ENCODE results near the gene ISYNA1. TPM values are rescaled to one million over a fixed set of nuclear protein-coding genes. Genes with fewer than 3 reads are reported as not detected.
A peak's percentile ranks its signal among the peaks of the same experiment; 100 is the strongest.

Gene ISYNA1
- total RNA-seq, 1 donor from 2014 or later, result 111 TPM

DNA sequence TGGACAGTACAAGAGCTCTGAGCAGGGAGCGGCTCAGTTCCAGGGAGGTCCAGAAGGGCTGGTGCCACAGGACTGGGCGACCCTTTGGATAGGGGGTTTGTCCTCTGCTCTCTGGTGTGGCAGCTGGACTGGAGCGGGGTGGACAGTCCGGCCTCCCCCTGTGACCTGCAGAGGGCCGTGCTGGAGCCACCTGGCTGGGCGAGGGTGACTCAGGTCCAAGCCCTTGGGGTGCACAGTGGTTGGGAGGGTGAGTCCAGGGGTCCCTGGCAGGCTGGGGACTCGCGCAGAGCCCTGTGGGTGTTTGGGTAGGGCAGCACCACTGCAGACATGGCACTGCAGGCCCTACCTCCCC lies 11.5 kb downstream of the ISYNA1 start:
- TF ChIP-seq, protein P1, sequence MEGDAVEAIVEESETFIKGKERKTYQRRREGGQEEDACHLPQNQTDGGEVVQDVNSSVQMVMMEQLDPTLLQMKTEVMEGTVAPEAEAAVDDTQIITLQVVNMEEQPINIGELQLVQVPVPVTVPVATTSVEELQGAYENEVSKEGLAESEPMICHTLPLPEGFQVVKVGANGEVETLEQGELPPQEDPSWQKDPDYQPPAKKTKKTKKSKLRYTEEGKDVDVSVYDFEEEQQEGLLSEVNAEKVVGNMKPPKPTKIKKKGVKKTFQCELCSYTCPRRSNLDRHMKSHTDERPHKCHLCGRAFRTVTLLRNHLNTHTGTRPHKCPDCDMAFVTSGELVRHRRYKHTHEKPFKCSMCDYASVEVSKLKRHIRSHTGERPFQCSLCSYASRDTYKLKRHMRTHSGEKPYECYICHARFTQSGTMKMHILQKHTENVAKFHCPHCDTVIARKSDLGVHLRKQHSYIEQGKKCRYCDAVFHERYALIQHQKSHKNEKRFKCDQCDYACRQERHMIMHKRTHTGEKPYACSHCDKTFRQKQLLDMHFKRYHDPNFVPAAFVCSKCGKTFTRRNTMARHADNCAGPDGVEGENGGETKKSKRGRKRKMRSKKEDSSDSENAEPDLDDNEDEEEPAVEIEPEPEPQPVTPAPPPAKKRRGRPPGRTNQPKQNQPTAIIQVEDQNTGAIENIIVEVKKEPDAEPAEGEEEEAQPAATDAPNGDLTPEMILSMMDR (IDR thresholded peaks at IDR 0.05; ENCODE audit: partially characterized antibody, unreplicated experiment), result no peak
- DNase-seq, result no peak
- Mint-ChIP-seq H3K4me3 (ENCODE audit: unreplicated experiment) (no peak overlapping the region), H3K4me1 (ENCODE audit: low read depth, unreplicated experiment) (peaks cover 23% of the 10 kb centered on the region), H3K9me3 (ENCODE audit: unreplicated experiment) (peaks cover 15% of the 10 kb centered on the region), H3K27me3 (ENCODE audit: unreplicated experiment) (peaks cover 9% of the 10 kb centered on the region), H3K36me3 (ENCODE audit: unreplicated experiment) (no peaks in the 10 kb centered on the region), H3K27ac (ENCODE audit: unreplicated experiment) (no peak overlapping the region)

DNA sequence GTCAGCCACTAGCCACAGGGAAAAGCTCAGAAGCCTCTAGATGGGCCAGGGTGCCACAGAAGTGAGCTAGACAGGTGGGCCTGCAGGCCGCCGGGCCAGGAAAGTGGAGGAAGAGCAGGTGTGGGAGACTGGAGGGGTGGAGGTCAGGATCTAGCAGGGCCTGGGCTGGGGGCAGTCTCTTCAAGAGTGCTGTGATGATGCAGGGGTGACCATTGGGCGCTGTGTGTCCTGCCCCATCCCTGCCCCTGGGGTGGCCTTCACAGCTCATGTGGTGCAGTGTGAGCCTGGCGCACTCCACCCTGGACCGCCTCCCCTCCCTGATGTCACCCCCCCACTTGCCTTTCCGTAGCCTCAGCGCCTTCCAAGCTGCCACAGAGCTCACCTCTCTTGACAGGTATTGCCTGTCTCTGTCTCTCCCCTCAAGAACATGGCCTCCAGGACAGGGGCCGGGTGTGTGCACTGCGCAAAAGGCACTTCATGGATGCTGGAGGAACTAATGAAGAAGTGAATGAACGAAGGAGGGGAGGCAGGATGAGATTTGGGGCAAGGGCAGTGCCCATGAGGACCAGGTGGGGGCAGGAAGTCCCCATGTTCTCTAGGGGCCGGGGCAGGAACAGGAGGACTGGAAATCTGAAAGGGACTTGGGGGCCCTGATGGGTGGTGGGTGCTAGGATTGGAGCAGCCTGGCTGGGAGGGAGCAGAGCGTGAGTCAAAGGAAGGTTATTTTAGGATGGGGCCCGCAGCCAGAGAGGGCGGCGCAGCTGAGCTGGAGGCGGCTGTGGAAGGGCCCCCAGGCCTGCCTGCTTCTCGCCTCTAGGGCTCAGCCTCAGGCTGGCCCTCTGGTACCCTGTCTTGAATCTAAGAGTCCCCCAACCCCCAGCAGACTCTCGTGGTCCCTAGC lies 12.2 kb downstream of the ISYNA1 start:
- Mint-ChIP-seq H3K27me3 (ENCODE audit: unreplicated experiment) (peaks cover 10% of the 10 kb centered on the region), H3K36me3 (ENCODE audit: unreplicated experiment) (no peaks in the 10 kb centered on the region), H3K27ac (ENCODE audit: unreplicated experiment) (peak overlapping the region; percentile 52), H3K9me3 (ENCODE audit: unreplicated experiment) (peaks cover 16% of the 10 kb centered on the region), H3K4me1 (ENCODE audit: low read depth, unreplicated experiment) (peaks cover 25% of the 10 kb centered on the region), H3K4me3 (ENCODE audit: unreplicated experiment) (peak overlapping the region; percentile 49)
- TF ChIP-seq, protein P1 (IDR thresholded peaks at IDR 0.05; ENCODE audit: partially characterized antibody, unreplicated experiment), result no peak
- no peak for DNase-seq

DNA sequence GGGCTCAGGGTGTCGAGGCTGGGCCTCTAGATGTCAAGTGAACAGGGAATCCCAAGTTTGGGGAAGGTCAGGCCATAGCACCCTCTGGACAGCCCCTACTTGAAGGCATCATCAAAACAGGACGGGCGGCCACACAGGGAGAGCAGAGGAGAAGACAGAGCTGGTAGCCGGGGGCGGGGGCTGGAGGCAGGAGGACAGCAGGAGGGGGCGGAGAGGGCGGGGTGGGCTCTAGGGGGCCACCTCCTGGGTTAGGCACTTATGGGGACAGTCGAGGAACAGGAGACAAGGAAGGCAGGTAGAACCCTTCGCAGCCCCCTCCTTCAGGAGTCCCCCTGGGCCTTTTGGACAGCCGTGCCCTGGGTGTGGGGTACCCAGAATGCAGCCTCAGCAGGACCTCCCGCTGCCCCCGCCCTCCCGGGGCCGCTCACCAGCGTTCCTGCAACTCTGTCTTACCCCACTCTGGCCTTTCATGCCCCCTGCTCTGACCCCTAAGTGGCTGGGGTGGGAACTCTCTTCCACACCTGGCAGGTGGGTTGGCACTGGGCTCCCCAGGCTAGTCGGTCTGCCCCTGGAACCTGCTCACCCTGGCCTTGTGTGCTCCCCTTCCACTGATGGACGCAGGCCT lies 12.9 kb downstream of the ISYNA1 start:
- Mint-ChIP-seq H3K36me3 (ENCODE audit: unreplicated experiment) (no peaks in the 10 kb centered on the region), H3K4me1 (ENCODE audit: low read depth, unreplicated experiment) (peaks cover 25% of the 10 kb centered on the region), H3K27ac (ENCODE audit: unreplicated experiment) (peak overlapping the region; percentile 28), H3K9me3 (ENCODE audit: unreplicated experiment) (peaks cover 22% of the 10 kb centered on the region), H3K27me3 (ENCODE audit: unreplicated experiment) (peaks cover 11% of the 10 kb centered on the region), H3K4me3 (ENCODE audit: unreplicated experiment) (no peak overlapping the region)
- DNase-seq, result no peak
- TF ChIP-seq, protein P1 (IDR thresholded peaks at IDR 0.05; ENCODE audit: partially characterized antibody, unreplicated experiment), result no peak

DNA sequence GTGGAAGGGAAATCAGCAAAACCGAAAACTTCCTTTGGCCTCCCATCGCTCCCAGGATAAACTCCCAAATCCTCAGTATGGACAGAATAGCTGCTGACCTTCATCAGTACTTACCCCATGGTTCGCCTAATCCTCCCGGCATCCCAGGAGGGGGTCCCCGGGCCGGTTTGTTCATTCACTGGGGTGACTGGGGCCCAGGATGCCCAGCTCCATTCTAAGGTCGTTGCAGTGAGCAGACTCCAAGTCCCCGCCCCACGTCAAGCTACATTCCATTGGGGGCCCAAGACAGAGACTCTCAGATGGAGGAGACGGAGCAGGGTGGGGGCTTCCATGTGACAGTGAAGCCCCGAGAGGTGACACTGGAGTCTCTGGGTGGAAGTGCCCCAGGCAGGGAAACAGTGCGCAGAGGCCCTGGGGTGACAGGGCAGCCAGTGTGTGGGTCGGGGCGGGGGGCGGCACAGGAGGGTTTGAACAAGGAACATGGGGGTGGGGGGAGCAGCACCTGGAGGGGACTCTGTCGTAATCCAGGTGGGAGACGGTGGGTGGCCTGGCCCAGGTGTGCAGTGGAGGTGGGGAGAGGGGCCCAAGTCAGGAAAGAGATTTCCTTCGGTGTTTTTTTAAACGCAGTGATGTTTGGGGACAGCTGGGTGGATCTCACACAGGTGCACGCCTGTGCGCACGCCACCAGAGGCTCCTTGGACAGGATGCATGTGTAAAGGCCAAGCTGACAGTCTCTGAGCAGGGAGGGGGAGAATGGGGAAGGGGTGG lies 13.6 kb downstream of the ISYNA1 start:
- Mint-ChIP-seq H3K4me3 (ENCODE audit: unreplicated experiment) (peak overlapping the region; percentile 59), H3K27me3 (ENCODE audit: unreplicated experiment) (peaks cover 11% of the 10 kb centered on the region), H3K4me1 (ENCODE audit: low read depth, unreplicated experiment) (peaks cover 25% of the 10 kb centered on the region), H3K27ac (ENCODE audit: unreplicated experiment) (no peak overlapping the region), H3K9me3 (ENCODE audit: unreplicated experiment) (peaks cover 22% of the 10 kb centered on the region), H3K36me3 (ENCODE audit: unreplicated experiment) (no peaks in the 10 kb centered on the region)
- TF ChIP-seq, protein P1 (IDR thresholded peaks at IDR 0.05; ENCODE audit: partially characterized antibody, unreplicated experiment), result no peak
- DNase-seq, result no peak
